ENCODE results near the gene SHC3. TPM values are rescaled to one million over a fixed set of nuclear protein-coding genes. Genes with fewer than 3 reads are reported as not detected.

The SHC3 gene
- total and polyA plus RNA-seq, 2 of the 4 experiments (the other 2 are of a cell fraction): 4.5 to 13.3 TPM

GRCh38 chr9:89114741-89115140 lies 63.9 kb downstream of the SHC3 start:
- Histone ChIP-seq H3K9me3 (ENCODE audit: control insufficient read depth, insufficient read depth, low read length) (peaks cover 10% of the 10 kb centered on the region), H2AK9ac (replicated peaks; ENCODE audit: low read depth, low read length, poor library complexity) (no peak overlapping the region), H2AK5ac (ENCODE audit: low read depth, low read length) (no peak overlapping the region; the same call in 1 of the 2 replicates), H4K91ac (ENCODE audit: insufficient read depth, low read depth, low read length) (0 out of 2 replicates have a peak overlapping the region, but pooled peaks have one; percentile 14), H3K18ac (ENCODE audit: low read depth, low read length) (peak overlapping the region; percentile 77; the same call in 1 of the 2 replicates), H3K4me3 (ENCODE audit: insufficient read depth, low read depth, low read length) (no peak overlapping the region), H3K56ac (ENCODE audit: extremely low read depth, insufficient read depth, low read length) (no peak overlapping the region), H3K9ac (ENCODE audit: low read depth, low read length) (no peak overlapping the region), H3K14ac (replicated peaks; ENCODE audit: low read depth, low read length) (peak overlapping the region; percentile 20; the same call in 1 of the 2 replicates), H3K4me1 (ENCODE audit: control insufficient read depth, insufficient read depth, low read length) (peaks cover 9% of the 10 kb centered on the region), H2BK20ac (ENCODE audit: low read depth, low read length) (peak overlapping the region; percentile 77; the same call in 1 of the 2 replicates), H3K4ac (ENCODE audit: low read depth, low read length) (no peak overlapping the region), H3K79me1 (ENCODE audit: low read depth in 1 of 2, low read length in 2 of 2) (peaks cover 27 to 52% of the 10 kb centered on the region in 2 experiments), H2BK15ac (ENCODE audit: low read depth, low read length) (peak overlapping the region; percentile 23; the same call in 1 of the 3 replicates), H2AFZ (replicated peaks; ENCODE audit: low read length, poor library complexity) (no peak overlapping the region), H2BK120ac (ENCODE audit: low read depth, low read length) (peak overlapping the region; percentile 19; the same call in 1 of the 2 replicates), H3K27me3 (ENCODE audit: control insufficient read depth, insufficient read depth, low read length) (no peaks in the 10 kb centered on the region), H4K8ac (ENCODE audit: low read depth in 2 of 2, low read length in 2 of 2) (peak overlapping the region in 1 of 2 experiments; percentile 1; a peak in 1 of 4 replicates), H2BK5ac (ENCODE audit: low read depth, low read length, poor library complexity, severe bottlenecking) (peak overlapping the region; percentile 27), H3K27ac (ENCODE audit: insufficient read depth, low read length) (no peak overlapping the region), H4K20me1 (ENCODE audit: insufficient read depth, low read length) (no peaks in the 10 kb centered on the region; the same call in 1 of the 2 replicates), H3K23ac (ENCODE audit: low read depth, low read length) (no peak overlapping the region), H3K36me3 (ENCODE audit: control insufficient read depth, insufficient read depth, low read length) (peaks cover 2% of the 10 kb centered on the region), H3K4me2 (ENCODE audit: low read depth, low read length) (no peak overlapping the region), H3K9me1 (ENCODE audit: insufficient read depth, low read length) (peaks cover 12% of the 10 kb centered on the region; the same call in 1 of the 2 replicates), H4K5ac (ENCODE audit: low read depth, low read length) (peak overlapping the region; percentile 86; the same call in 1 of the 2 replicates)
- TF ChIP-seq CEBPB (IDR thresholded peaks at IDR 0.05; ENCODE audit: low read depth, low read length): no peak
- TF ChIP-seq SMC3 (IDR thresholded peaks at IDR 0.05; ENCODE audit: low read depth, low read length): no peak
- no peak for TF ChIP-seq NFE2L2 (IDR thresholded peaks at IDR 0.05; ENCODE audit: low read depth, low read length)
- no peak for TF ChIP-seq CTCF (conservative IDR thresholded peaks at IDR 0.05; ENCODE audit: low read depth, low read length)
- TF ChIP-seq MXI1 (IDR thresholded peaks at IDR 0.05; ENCODE audit: borderline replicate concordance, low read depth, low read length): no peak
- no peak for TF ChIP-seq RFX5 (IDR thresholded peaks at IDR 0.05; ENCODE audit: low read depth, low read length)
- TF ChIP-seq USF2 (IDR thresholded peaks at IDR 0.05; ENCODE audit: low read depth, low read length): no peak
- no peak for TF ChIP-seq POLR2A (IDR thresholded peaks at IDR 0.05; ENCODE audit: low read depth, low read length)
- no peak for TF ChIP-seq MAFK (IDR thresholded peaks at IDR 0.05; ENCODE audit: low read depth, low read length)
- TF ChIP-seq FOS (IDR thresholded peaks at IDR 0.05; ENCODE audit: low read depth, low read length): no peak
- no peak for TF ChIP-seq ELK1 (IDR thresholded peaks at IDR 0.05; ENCODE audit: borderline replicate concordance, low read depth, low read length)
- no peak for TF ChIP-seq BHLHE40 (IDR thresholded peaks at IDR 0.05; ENCODE audit: low read depth, low read length)
- TF ChIP-seq MAZ (IDR thresholded peaks at IDR 0.05; ENCODE audit: borderline replicate concordance, low read depth, low read length): no peak
- no peak for TF ChIP-seq RCOR1 (IDR thresholded peaks at IDR 0.05; ENCODE audit: insufficient replicate concordance, low read length)
- TF ChIP-seq CHD1 (IDR thresholded peaks at IDR 0.05; ENCODE audit: low read depth, low read length): no peak
- TF ChIP-seq RAD21 (IDR thresholded peaks at IDR 0.05; ENCODE audit: low read length): no peak
- ChIA-PET POLR2A (ENCODE audit: unreplicated experiment) (no interaction called here), CTCF (no interaction called here)
- 100% methylated on average over 2 of the region's 4 CpGs; no CpG with 5 or more reads in 1 of the 2 experiments for WGBS, 2 experiments (ENCODE audit: extremely low coverage in 2 of 2, insufficient read length in 1 of 2)
- no peak for ATAC-seq (ENCODE audit: low read depth)
- no TSS peak for BruUV-seq (replicated peaks)
- intact Hi-C loops (cut with micrococcal nuclease): no loop called here
- DNase-seq: no peak
- in situ Hi-C loops (cut with MboI; ENCODE audit: low sequenced_read_pairs): no loop called here
- dilution Hi-C loops (cut with HindIII; ENCODE audit: low sequenced_read_pairs, unreplicated experiment): no loop called here
